ENCODE data around the gene ZNF827. TPM values are rescaled to one million over a fixed set of nuclear protein-coding genes. Genes with fewer than 3 reads are reported as not detected.

Gene ZNF827
- total and polyA plus RNA-seq, 7 donors, result 1.7 to 15.2 (median 7.3) TPM

GRCh38 chr4:145799223-145799622 lies 139.4 kb downstream of the ZNF827 start:
- intact Hi-C loops (cut with DNase I), result loop anchor here in 1 of 2 donors (10.0 kb wide), 1 partner anchor 114 kb away; the partner anchor contains the start of gene C4orf51
- no peak for DNase-seq
- 81 to 93% (median 83%) methylated on average over 2 of the region's 2 CpGs for WGBS, 3 donors

GRCh38 chr4:145797278-145797677 lies 141.3 kb downstream of the ZNF827 start:
- no peak for DNase-seq
- ATAC-seq, result peak; percentile 90 to 95 (median 92)
- H3K36me3 ChIP-seq (ENCODE audit: insufficient read depth in 1 of 2, low read depth in 1 of 2), result no peaks in the 10 kb centered on the region
- peaks cover 32% of the 10 kb centered on the region for H3K4me1 ChIP-seq
- H3K4me3 ChIP-seq, result no peak overlapping the region
- no peaks in the 10 kb centered on the region for H3K27me3 ChIP-seq (ENCODE audit: insufficient read depth in 3 of 3, low read length in 2 of 3)
- peak overlapping the region; percentile 81 for H3K27ac ChIP-seq
- no peak for TF ChIP-seq CTCF (IDR thresholded peaks at IDR 0.05)
- intact Hi-C loops (cut with DNase I), result loop anchor here in 1 of 2 donors (10.0 kb wide), 1 partner anchor 112 kb away; the partner anchor contains the start of gene C4orf51
- no peaks in the 10 kb centered on the region for H3K9me3 ChIP-seq

More at GRCh38 chr4:145799223-145799622, 139.4 kb downstream of the ZNF827 start:
- no peak for ATAC-seq
- Histone ChIP-seq H3K9me3 (no peaks in the 10 kb centered on the region), H3K4me3 (no peak overlapping the region), H3K36me3 (ENCODE audit: insufficient read depth in 1 of 2, low read depth in 1 of 2) (no peaks in the 10 kb centered on the region), H3K27me3 (ENCODE audit: insufficient read depth in 3 of 3, low read length in 2 of 3) (no peaks in the 10 kb centered on the region), H3K4me1 (peaks cover 38% of the 10 kb centered on the region), H3K27ac (peak overlapping the region; percentile 81)
- TF ChIP-seq CTCF (IDR thresholded peaks at IDR 0.05), result no peak

- no peaks in the 10 kb centered on the region for H3K9me3 ChIP-seq
- H3K36me3 ChIP-seq (ENCODE audit: insufficient read depth in 1 of 2, low read depth in 1 of 2), result no peaks in the 10 kb centered on the region
- no peak for TF ChIP-seq CTCF (IDR thresholded peaks at IDR 0.05)
- intact Hi-C loops (cut with DNase I), result loop anchor here in 1 of 2 donors (10.0 kb wide), 1 partner anchor 112 kb away; the partner anchor contains the start of gene C4orf51
- H3K27me3 ChIP-seq (ENCODE audit: insufficient read depth in 3 of 3, low read length in 2 of 3), result no peaks in the 10 kb centered on the region
- peak overlapping the region; percentile 81 for H3K27ac ChIP-seq
- no peak overlapping the region for H3K4me3 ChIP-seq
- ATAC-seq, result no peak
- no peak for DNase-seq
- 91 to 98% (median 94%) methylated on average over 4 of the region's 4 CpGs for WGBS, 3 donors
- H3K4me1 ChIP-seq, result peaks cover 41% of the 10 kb centered on the region
Measured at GRCh38 chr4:145796346-145796745, 142.3 kb downstream of the ZNF827 start.

- TF ChIP-seq CTCF (IDR thresholded peaks at IDR 0.05), result no peak
- 43 to 58% (median 48%) methylated on average over 4 of the region's 4 CpGs for WGBS, 3 donors
- Histone ChIP-seq H3K4me3 (no peak overlapping the region), H3K4me1 (peaks cover 43% of the 10 kb centered on the region), H3K36me3 (ENCODE audit: insufficient read depth in 1 of 2, low read depth in 1 of 2) (no peaks in the 10 kb centered on the region), H3K27ac (peak overlapping the region; percentile 81), H3K27me3 (ENCODE audit: insufficient read depth in 3 of 3, low read length in 2 of 3) (no peaks in the 10 kb centered on the region), H3K9me3 (no peaks in the 10 kb centered on the region)
- ATAC-seq (no peak), DNase-seq (no peak)
- intact Hi-C loops (cut with DNase I), result loop anchor here in 1 of 2 donors (10.0 kb wide), 1 partner anchor 111 kb away; the partner anchor contains the start of gene C4orf51
Measured at GRCh38 chr4:145795521-145795920, 143.1 kb downstream of the ZNF827 start.

- DNase-seq (peak in 1 of 2 donors; percentile 49), ATAC-seq (peak in 2 of 4 donors; percentile 48 to 55)
- intact Hi-C loops (cut with DNase I), result loop anchor here in 1 of 2 donors (5.0 to 10.0 kb wide), 2 partner anchors 50 to 108 kb away; partner anchors contain the start of gene C4orf51
- Histone ChIP-seq H3K27ac (peak overlapping the region; percentile 80), H3K9me3 (no peaks in the 10 kb centered on the region), H3K4me1 (peaks cover 26% of the 10 kb centered on the region), H3K27me3 (ENCODE audit: insufficient read depth in 3 of 3, low read length in 2 of 3) (no peaks in the 10 kb centered on the region), H3K36me3 (ENCODE audit: insufficient read depth in 1 of 2, low read depth in 1 of 2) (no peaks in the 10 kb centered on the region), H3K4me3 (no peak overlapping the region)
- no peak for TF ChIP-seq CTCF (IDR thresholded peaks at IDR 0.05)
- 24 to 50% (median 40%) methylated on average over 5 of the region's 5 CpGs for WGBS, 3 donors
Measured at GRCh38 chr4:145792429-145792828, 146.2 kb downstream of the ZNF827 start.
